RWPE2 (cell line): ENCODE results near the gene CHD5.

Experiments
- ATAC-seq: fragments of 200-7000 bp; cut with Tn5 transposase; 3 replicates; pipeline ENCODE4 v1.9.1; 2021; ENCODE audit warnings: low read depth
- DNase-seq: peaks from one replicate; pipeline ENCODE4 v3.0.0-alpha.2; 2020; ENCODE audit warnings: low spot score
- H3K27ac ChIP-seq: fragments of 450-650 bp; 2 replicates; pipeline ENCODE4 v1.5.1; 2017; ENCODE audit warnings: mild to moderate bottlenecking; ENCODE audit not compliant: poor library complexity, severe bottlenecking
- H3K27me3 ChIP-seq: fragments of 250-450 bp; sonication (Bioruptor Pico); 2 replicates; pipeline ENCODE4 v1.5.1; 2021; ENCODE audit warnings: mild to moderate bottlenecking, moderate library complexity; ENCODE audit not compliant: insufficient read depth, poor library complexity, severe bottlenecking
- H3K36me3 ChIP-seq: fragments of 250-450 bp; sonication (Bioruptor Pico); 2 replicates; pipeline ENCODE4 v1.5.1; 2020; ENCODE audit warnings: low read depth, mild to moderate bottlenecking, moderate library complexity
- H3K4me1 ChIP-seq: fragments of 250-450 bp; sonication (Bioruptor Pico); 2 replicates; pipeline ENCODE4 v1.5.1; 2021; ENCODE audit warnings: mild to moderate bottlenecking, moderate library complexity; ENCODE audit not compliant: insufficient read depth, poor library complexity, severe bottlenecking
- H3K4me3 ChIP-seq: fragments of 250-450 bp; sonication (Bioruptor Pico); 2 replicates; pipeline ENCODE4 v1.5.1; 2021; ENCODE audit warnings: mild to moderate bottlenecking, moderate library complexity; ENCODE audit not compliant: severe bottlenecking
- H3K9me3 ChIP-seq: fragments of 250-450 bp; sonication (Bioruptor Pico); 2 replicates; pipeline ENCODE4 v1.5.1; 2021; ENCODE audit warnings: mild to moderate bottlenecking, moderate library complexity; ENCODE audit not compliant: severe bottlenecking
- TF ChIP-seq, protein P1 (sequence below): fragments of 450-650 bp; IDR thresholded peaks from one replicate; pipeline ENCODE4 v1.5.1; 2017; ENCODE audit warnings: mild to moderate bottlenecking, moderate library complexity; ENCODE audit not compliant: poor library complexity, severe bottlenecking

CHD5 gene

DNA sequence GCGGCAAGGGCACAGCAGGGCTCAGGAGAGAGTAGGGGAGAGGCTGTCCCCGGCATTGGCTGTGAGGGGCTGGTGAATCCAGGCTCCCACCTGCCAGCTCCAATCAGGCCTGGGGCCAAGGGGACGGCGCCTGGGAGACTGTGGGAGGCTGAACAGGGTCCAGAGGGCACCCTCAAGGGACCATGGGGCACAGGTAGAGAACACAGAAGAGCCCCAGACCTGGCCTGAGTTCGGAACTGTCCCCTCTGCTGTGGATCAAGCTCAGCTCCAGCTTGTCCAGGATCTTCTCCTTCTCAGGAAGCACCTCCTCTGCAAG lies 67.5 kb downstream of the CHD5 start:
- DNase-seq (no peak), ATAC-seq (no peak)
- TF ChIP-seq, protein P1, sequence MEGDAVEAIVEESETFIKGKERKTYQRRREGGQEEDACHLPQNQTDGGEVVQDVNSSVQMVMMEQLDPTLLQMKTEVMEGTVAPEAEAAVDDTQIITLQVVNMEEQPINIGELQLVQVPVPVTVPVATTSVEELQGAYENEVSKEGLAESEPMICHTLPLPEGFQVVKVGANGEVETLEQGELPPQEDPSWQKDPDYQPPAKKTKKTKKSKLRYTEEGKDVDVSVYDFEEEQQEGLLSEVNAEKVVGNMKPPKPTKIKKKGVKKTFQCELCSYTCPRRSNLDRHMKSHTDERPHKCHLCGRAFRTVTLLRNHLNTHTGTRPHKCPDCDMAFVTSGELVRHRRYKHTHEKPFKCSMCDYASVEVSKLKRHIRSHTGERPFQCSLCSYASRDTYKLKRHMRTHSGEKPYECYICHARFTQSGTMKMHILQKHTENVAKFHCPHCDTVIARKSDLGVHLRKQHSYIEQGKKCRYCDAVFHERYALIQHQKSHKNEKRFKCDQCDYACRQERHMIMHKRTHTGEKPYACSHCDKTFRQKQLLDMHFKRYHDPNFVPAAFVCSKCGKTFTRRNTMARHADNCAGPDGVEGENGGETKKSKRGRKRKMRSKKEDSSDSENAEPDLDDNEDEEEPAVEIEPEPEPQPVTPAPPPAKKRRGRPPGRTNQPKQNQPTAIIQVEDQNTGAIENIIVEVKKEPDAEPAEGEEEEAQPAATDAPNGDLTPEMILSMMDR, result no peak
- H3K36me3 ChIP-seq, result no peaks in the 10 kb centered on the region
- H3K4me1 ChIP-seq, result no peaks in the 10 kb centered on the region
- H3K27ac ChIP-seq, result no peak overlapping the region
- H3K9me3 ChIP-seq, result peaks cover 6% of the 10 kb centered on the region
- no peaks in the 10 kb centered on the region for H3K27me3 ChIP-seq
- H3K4me3 ChIP-seq, result no peak overlapping the region

DNA sequence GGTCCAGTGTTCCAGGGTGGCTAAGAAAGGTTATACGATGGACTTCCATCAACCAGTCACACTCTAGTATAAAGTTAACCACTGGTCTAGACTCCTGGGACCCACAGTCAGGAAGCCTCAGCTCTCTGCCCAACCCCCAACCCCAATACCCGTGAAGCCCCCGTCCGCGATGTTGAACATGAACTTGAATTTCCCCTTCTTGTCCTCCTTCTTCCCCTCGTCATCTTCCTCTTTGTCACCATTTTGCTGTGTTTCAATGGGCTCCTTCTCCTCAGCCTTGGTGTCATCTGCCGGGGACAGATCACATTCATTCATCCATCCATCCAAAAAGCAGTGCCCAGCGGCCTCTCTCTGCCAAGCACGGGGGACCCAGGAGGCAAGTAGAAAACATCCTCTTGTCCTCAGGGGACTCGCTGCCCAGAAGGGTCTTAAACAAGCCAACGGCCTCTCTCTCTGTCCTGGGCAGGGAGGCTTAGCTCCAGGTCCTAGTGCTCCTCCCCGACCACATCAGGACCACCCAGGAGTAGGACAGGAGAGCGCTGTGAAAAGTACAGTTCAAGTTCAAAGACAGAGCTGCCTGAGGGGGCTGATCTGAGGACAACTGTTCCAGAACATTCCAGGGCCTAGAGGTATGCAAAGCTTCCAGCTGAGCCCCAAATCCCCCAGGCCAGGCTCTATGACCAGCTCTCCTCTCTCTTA lies 68.0 kb downstream of the CHD5 start:
- no peaks in the 10 kb centered on the region for H3K4me1 ChIP-seq
- no peak for DNase-seq
- H3K27me3 ChIP-seq, result no peaks in the 10 kb centered on the region
- TF ChIP-seq, protein P1, result no peak
- no peak overlapping the region for H3K4me3 ChIP-seq
- H3K27ac ChIP-seq, result no peak overlapping the region
- no peaks in the 10 kb centered on the region for H3K36me3 ChIP-seq
- no peak for ATAC-seq
- H3K9me3 ChIP-seq, result peaks cover 5% of the 10 kb centered on the region

DNA sequence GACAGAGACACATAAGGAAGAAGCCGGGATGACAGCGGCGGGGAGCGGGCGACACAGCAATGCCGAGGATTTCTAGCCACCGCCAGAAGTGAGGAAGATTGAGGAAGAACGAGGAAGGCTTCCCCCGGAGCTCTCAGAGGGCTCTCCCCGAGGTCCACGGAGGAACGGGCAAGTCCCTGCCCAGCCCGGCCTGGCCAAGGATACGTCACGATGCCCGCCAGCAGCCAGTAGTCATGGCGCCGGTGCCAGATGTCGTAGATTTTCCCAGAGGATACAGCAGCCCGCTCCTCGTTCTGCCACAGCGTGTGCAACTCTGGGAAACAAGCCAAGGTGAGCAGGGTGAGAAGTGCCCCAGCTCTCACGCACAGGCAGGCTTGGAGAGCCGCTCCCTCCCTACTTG lies 68.5 kb downstream of the CHD5 start:
- H3K36me3 ChIP-seq, result no peaks in the 10 kb centered on the region
- no peaks in the 10 kb centered on the region for H3K27me3 ChIP-seq
- H3K4me3 ChIP-seq, result no peak overlapping the region
- no peaks in the 10 kb centered on the region for H3K4me1 ChIP-seq
- ATAC-seq, result peak; percentile 16; the same call in 1 of the 3 replicates
- no peak for DNase-seq
- TF ChIP-seq, protein P1, result no peak
- no peak overlapping the region for H3K27ac ChIP-seq
- no peaks in the 10 kb centered on the region for H3K9me3 ChIP-seq

DNA sequence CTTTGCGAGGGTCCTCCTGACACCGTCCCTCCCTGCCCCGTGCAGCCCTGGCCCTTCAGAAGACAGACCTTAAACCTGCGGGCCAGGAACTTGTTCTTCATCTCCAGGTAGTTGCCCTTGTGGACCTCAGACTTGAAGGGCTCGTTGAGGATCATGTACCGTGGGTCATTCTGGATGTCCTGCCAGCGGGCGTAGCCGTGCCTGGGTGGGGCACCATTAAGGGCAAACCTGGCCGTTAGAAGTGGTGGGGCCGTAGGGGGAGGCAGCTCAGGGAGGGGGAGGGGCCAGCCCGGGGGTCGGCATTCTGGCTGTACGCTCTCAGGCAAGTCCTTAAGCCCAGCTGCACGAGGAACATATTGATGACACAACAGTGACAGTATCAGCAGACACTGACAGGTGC lies 69.8 kb downstream of the CHD5 start:
- ATAC-seq (no peak), DNase-seq (no peak)
- H3K36me3 ChIP-seq, result no peaks in the 10 kb centered on the region
- TF ChIP-seq, protein P1, result no peak
- H3K27me3 ChIP-seq, result no peaks in the 10 kb centered on the region
- H3K4me1 ChIP-seq, result no peaks in the 10 kb centered on the region
- H3K27ac ChIP-seq, result no peak overlapping the region
- H3K4me3 ChIP-seq, result no peak overlapping the region
- no peaks in the 10 kb centered on the region for H3K9me3 ChIP-seq

DNA sequence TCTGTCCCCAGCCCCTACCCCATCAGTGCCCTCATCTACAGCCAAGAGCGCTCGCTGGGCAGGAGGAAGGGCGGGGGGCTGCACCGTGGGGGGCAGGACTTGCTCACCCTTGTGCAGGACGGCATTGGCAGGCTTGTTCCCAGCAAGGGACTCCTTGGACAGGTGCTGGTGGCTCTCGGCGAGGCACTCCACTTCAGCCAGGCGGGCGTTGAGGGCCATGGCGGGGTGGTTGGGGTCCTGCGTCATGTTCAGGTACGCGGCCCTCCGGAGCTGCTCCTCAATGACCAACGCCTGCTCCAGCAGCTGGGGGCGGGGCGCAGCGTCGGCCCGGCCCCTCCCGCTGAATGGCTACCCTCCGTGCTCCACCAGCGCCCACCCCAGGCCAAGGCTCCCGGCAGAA lies 70.4 kb downstream of the CHD5 start:
- TF ChIP-seq, protein P1, result no peak

More for the DNA sequence above, 70.4 kb downstream of the CHD5 start:
- no peaks in the 10 kb centered on the region for H3K36me3 ChIP-seq
- no peak overlapping the region for H3K4me3 ChIP-seq
- no peaks in the 10 kb centered on the region for H3K9me3 ChIP-seq
- H3K4me1 ChIP-seq, result no peaks in the 10 kb centered on the region
- DNase-seq, result no peak
- no peaks in the 10 kb centered on the region for H3K27me3 ChIP-seq
- no peak overlapping the region for H3K27ac ChIP-seq
- no peak for ATAC-seq
